ENCODE results near the gene OR52B2.

OR52B2 gene
- 0 to 0.16 (median 0) reads per million in 3 experiments for total RNA-seq

DNA sequence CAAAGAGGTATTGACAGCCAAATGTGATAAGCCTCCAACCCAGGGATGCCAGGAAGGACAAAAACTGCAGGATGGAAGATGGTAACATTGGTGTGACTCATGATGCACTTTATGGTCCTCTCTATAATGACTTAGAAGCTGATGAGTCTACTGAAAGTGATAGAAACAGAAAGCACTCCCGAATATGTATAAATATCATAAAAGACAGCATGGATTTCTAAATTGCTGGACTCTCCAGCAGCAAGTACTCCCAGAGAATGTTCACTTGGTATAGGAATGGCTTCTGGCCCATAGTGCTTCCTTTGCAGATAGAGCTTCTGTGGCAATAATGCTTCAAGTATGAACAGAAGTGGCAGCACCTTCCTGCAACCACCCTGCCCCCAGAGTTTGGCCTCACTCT is at the start of gene OR52B2:
OR52B2 (minus strand) TSS at position 101 of the 400 bp plus-strand sequence; CDS start at position 101, 0 bp downstream.
- no peak for DNase-seq

DNA sequence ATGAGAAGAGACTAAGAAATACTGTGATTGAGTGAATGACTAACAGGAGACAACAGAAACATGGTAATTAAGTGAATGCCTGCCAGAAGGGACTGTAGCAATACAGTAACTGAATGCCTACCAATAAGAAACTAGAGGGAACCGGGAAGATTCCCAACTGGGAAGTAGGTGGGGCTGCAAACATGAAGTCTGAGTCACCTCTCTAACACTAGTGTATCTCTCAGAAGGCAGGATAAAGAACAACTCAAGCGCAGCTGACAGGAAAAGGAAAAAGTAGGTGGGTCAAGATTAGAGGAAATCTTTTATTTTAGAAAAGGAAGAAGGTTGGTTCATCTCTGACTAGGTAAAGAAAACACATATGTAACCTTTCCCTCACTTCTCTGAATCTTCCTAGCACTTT is 49.2 kb upstream of the OR52B2 start:
- no peak for DNase-seq

DNA sequence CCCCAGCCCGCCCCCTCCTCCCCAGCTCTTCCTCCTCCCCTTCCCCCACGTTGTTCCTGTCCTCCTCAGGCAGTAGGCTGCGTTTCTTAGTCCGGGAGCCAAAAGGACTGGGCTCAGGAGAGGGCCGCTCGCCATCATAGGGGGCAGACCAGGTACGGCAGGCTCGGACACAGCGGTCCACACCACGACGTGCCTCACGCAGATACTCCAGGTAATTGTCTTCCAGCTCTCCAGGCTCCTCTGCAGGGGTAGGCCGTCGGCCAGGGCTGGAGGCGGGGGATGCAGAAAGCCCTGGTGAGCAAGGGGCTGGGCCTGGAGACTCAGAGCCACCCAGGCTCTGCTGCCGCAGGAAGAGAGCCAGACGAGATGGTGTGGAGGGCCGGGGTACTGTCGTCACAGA is 47.6 kb upstream of the OR52B2 start:
- no peak for DNase-seq

DNA sequence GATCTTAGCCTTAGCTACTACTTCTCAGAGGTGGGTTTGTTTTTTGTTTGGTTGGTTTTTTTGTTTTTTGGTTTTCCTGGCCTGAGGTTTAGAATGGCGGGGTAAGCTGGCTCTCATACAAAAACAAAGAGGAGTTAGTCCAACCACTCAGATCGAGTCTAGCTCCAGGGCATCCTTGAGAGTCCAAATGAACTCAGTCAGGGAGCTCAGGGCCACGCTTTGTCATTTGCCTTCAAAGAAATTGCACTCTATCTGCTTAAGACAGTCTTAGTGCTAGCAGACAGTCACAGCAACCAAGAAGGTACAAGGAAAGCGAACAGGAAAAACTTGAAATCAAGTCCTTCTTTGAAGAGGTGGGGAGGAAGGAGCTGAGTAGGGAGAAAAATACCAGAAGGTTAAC is 46.4 kb upstream of the OR52B2 start:
- DNase-seq, result no peak

DNA sequence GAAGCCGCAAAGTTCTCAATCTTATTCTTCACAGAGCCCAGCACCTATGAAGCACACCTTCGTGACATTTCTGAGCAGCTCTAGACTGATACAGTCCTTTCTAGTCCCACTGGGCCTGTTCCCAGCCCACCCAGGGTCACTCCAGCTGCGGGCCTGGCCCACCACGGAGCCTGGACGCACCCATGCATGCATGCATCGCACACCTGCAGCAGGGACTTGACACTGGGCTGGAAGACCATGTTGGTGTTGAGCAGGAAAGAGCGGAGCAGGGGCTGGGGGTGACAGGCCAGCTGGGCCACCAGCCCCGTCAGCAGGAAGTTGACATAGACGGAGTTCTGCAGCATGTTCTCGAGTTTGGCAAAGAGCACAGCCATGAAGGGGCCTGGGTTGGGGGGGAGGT is 44.4 kb upstream of the OR52B2 start:
- DNase-seq, result no peak

DNA sequence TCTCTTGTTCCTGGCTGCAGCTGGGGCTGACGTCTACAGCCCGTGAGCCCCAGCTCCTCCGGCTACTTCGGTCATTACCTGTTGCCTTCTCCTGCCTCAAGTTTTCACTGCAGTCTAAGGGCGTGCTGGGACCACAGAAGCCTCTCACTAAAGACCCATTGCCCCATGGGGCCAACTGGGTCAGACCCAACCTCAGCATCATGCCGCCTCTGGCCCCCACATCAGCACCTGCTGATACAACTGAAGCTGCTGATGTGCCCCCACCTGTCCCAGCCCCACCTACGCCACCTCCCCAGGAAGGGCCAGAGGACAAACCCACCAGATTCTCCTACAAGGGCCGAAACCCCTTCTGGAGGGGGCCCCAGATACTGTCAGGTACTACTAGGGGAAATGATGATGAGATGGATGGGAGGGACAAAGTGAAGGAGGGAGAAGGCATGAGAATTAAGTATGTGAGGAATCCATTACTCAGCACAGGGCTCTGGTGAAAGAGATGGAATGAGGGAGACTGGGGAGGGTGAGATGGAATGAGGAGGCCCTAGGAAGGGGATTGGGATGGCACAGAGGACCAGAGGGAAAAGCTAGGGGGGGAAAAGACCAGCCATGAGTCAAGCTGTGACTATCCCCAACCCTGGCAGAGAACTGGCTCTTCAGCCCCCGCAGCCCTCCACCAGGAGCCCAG is 40.3 kb upstream of the OR52B2 start:
- no peak for DNase-seq

DNA sequence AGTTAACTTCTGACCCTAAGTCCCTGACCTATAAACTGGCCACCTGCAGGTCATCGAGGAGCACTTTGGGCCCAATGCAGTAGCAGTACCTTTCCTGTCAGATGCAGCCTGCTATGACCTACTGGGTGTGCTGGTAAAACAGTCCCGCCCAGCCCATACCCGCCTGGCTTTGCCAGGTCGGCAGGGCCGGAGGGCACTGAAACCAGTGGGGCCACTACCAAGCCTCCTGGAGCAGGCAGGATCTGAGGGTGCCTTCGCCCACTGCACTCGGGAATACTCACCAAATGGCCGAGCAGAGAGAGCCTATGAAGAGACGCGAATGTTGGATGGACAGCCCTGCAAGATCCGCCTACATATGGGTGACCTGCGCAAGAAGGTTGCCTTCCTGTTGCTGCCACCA is 39.7 kb upstream of the OR52B2 start:
- DNase-seq, result no peak

DNA sequence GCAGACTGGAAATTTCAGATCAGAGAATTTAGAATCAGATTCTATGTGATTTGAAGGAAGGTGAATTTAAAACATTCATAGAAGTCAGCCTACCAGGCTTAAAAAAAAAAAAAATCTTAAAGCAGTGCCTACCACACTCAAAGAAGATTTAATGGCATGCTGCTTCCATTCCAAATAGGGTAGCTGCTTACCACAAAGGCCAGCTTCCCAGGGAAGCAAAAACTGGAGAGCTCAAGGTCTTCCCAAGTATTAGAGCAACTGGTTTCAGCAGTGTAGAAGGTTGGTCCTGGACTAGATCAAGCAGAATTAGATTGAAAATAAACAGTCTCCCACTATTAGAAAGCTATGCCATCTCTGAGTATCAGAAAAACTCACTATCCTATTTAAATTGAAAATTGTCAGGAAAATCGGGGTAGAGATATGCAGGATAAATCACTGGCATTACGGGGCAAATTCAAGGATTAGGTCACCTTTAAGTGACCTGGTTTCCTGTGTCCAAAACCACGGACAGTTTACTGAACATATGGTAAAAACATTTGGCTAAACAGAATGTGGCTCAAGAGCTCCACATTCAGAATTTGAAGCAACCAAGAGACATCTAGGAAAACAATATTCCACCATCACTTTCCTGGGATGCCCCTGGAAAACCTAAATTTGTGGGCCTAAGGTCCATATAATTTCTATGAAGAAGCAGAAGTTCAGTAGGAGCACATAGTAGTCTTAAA is 36.5 kb upstream of the OR52B2 start:
- DNase-seq, result no peak

DNA sequence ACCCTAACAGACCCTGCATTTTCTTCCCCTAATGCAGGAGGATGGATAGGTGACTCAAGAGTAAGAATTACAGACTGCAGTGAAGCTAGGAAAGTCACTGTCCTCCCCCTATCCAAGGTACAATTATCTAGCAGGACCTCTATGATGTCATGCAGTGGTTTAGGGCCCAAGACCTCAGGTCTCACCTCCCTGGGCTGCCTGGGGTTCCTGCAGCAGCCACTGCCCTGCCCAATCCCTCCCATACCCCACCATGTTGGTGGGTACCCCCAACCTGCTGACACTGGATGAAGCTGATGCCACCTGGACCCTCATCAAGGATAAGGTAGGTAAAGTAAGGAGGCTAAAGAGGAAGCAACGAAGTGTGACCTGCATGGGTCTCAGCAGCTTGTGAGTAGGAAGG is 35.2 kb upstream of the OR52B2 start, which contains the start of gene C11orf42:
C11orf42 (plus strand) TSS at position 192 of the 400 bp plus-strand sequence; CDS start at position 251, 59 bp downstream.
- DNase-seq, result no peak

DNA sequence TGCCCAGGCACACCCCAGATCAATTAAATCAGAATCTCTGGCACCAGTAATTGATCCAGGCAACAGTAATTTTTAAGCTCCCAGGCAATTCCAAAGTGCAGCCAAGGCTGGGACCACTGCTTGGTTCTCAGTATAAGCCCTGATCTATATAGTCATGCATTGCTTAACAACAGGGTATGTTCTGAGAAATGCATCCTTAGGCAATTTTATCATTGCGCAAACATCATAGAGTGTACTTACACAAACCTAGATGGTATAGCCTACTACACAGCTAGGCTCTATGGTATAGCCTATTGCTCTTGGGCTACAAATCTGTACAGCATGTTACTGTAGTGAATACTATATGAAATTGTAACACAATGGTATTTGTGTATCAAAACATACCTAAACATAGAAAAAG is 34.6 kb upstream of the OR52B2 start:
- no peak for DNase-seq

DNA sequence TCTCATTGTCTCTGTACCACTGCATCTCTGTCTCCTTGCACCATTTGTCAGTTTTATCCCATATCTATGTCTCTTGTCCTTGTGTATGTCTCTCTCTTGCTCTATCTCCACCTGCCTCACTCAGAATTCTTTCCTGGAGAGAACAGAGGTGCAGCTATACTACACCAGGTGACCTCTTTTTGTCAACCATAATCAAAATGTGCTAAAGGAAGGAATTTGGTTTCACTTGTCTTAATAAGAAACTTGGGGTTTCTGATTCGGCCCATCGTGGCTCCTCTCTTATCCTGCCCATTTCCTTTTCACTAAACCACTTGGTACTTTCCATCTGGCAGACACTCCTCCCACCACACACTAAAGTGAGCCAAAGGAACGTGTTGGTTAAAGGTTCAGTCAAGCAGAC is 33.2 kb upstream of the OR52B2 start:
- DNase-seq, result peak; percentile 14

DNA sequence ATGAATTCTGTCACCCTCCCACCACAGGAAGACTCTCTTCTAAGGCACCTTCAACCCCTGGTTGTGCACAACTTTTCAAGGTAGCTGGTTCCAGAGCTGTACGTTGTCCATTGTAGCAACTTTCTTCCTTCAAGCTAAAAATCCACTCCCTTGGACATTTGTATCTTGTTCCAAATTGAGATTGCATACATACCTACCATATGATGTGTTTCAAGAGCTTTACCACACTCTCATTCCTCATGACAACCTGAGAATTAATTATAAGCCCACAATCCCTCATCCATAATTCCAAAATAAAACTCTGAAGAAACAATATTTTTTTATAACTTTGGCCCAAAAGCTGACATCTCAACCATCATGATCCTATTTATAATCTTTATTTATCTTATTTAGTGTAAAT is 31.9 kb upstream of the OR52B2 start:
- DNase-seq, result no peak

DNA sequence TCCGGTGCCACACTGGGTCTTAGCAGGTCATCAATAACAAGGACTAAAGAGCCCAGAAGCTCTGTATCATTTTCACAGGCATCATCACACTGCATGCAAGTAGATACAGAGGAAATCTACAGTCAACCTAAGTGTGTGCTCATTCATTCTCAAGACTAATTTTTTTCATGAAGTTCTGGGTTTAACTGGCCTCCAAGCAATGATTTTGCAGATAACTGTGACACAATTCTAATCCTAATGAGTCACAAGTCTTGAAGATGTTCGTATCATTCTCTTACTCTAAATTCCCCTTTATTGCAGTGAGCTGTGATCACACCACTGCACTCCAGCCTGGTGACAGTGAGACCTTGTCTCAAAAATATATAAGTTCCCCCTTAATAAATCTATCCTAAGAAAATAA is 31.4 kb upstream of the OR52B2 start:
- DNase-seq, result no peak

DNA sequence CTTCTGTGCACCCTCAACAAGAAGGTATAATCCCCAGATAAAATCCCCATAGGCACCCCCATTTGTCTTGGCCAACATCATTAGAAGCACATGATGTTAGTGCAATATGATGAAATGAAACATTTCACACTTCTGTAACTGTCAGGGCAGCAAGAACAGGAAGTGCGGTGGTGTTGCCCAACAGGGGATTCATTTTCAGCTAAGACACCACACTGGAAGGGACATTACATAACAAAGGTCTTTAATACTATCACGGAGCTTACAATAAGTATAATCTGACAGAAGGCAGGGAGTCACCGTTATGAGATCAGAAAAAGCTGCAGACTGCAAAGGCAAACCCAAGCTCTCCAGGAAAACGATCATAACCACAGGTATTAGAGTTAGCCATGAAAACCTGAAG is 30.8 kb upstream of the OR52B2 start:
- no peak for DNase-seq

DNA sequence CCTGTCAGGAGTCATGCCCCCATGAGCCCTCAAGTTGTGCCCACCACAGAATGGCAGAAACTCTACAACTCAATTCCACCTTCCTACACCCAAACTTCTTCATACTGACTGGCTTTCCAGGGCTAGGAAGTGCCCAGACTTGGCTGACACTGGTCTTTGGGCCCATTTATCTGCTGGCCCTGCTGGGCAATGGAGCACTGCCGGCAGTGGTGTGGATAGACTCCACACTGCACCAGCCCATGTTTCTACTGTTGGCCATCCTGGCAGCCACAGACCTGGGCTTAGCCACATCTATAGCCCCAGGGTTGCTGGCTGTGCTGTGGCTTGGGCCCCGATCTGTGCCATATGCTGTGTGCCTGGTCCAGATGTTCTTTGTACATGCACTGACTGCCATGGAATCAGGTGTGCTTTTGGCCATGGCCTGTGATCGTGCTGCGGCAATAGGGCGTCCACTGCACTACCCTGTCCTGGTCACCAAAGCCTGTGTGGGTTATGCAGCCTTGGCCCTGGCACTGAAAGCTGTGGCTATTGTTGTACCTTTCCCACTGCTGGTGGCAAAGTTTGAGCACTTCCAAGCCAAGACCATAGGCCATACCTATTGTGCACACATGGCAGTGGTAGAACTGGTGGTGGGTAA is 29.2 kb upstream of the OR52B2 start, which contains the start of gene OR52W1:
OR52W1 (plus strand) TSS at position 51 of the 637 bp plus-strand sequence; CDS start at position 51, 0 bp downstream.
- DNase-seq, result no peak

DNA sequence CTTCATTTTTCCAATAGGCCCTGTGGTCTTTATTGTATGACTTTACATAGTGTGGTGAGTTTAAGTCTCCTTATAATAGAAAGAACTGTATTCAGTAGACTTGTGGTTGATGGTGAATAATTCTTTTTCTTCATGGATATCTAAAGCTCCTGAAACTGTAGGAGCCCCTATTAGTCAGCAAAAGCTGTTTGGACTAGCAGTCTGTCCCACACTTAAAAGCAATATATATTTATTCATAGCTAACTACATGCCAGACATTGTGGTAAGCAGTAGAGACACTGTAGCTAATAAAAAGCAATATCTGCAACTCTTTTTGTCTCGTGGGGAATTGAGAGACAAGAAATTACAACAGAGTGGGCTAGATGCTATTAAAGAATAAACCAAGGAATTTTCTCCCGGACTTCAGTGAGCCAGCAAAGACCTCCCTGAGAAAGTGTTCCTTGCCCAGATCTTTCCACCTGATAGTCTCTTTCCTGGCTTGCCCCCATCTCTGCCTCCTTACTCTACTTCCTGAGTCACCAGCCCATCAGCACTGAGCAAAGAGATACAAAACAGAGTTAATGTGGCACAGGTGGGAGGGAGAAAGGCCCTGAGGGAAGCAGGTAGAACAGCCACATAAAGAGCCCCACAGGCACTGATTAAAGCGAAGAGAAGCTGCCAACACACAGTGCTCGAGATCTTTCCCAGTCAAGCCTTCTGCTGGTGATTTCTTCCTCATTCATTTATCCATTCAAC is 27.5 kb upstream of the OR52B2 start:
- no peak for DNase-seq

DNA sequence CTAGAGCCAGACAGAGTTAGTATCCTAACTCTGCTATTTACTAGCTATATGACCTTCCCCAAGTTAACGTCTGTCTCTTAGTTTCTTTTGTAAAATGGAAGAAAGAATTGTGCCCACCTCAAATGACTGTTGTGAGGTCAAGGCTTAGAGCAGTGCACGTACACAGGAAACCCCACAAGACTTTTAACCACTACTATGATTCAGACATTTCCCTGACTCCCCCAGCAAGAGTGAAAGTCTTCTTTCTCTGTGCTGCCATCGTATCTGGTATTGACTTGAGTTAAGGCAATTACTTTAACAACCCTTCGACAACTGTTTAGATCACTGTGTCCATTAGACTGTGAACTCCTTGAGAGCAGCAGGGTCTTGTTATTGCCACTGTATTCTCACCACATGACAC is 26.3 kb upstream of the OR52B2 start:
- DNase-seq, result no peak

DNA sequence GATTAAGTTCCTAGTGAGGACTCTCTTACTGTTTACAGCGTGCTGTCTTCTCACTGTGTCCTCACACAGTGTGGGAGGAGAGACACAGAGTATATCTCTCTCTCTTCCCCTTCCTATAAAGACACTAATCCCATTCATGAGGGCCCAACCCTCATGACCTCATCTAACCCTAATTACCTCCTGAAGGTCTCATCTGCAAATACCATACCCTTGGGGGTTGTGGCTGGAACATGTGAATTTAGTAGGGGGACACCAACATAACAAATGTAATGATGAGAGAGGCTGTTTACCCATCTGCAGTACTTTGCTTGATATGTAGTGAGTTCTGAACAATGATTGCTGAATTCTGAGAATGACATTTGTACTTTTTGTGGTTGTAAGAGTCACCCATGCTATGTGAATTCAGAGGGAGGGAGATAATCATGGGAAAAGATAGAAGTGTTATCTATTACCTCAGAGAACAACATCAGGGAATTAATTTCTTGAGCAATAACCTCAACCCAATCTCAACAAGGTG is 24.0 kb upstream of the OR52B2 start:
- no peak for DNase-seq

DNA sequence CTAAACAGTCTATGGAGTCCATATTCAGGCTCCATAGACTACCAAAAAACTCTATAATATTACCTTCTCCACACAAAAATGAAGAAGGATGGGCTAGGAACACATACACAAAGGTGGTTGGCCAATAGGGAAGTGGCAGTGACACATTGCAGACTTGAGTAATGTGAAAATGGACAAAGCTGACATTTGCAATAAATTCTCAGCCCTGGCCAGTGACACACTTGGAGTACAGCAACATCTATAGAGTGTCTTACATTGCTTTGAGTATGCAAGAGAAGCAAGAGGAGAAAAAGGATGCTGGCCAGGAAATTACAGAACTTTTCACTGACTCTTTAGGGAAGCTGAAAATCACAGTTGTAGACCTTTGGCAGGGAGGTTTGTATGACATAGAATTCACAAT is 21.6 kb upstream of the OR52B2 start:
- no peak for DNase-seq

DNA sequence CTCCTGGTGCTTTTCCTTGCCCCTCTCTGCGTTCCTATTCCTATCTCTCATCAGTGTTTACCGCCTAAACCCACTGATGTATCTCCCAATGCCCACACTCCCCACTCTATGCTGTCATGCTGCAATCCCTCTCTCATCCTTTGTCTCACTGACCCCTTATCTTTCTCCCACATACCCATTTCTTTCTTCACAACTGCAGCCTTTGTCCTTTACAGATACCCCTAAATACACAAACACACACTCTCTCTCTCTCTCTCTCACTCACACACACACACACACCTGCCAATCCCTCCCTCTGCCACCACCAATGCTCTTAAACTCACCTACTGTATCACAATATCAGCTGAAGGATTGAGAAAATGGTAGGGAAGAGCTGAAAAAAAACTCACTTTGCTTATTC is 5.3 kb upstream of the OR52B2 start:
- no peak for DNase-seq

DNA sequence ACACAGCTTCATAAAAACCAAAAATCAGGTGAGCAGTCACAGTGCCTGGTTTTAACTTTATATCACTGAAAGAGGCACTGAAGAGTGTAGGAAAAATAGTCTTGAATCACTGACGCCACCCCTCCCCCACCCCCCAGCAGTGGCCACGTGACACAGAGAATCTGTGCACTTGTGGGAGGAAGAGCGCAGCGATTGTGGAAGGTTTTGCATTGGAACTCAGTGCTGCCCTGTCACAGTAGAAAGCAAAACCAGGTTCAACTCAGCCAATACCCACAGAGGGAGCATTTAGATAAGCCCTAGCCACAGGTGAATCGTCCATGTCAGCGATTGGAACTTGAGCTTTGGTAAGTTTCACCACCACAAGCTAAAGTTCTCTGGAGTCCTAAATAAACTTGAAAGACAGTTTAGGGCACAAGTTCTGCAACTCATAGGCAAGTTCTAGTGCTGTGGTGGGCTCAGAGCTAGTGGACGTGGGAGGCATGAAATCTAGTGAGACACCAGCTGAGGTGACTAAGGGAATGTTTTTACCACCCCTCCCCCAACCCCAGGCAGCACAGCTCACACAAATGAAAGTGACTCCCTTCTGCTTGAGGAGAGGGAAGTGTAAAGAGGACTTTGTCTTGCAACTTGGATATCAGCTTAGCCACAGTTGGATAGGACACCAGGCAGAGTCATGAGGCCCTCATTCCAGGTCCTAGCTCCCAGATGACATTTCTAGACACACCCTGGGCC is 13.3 kb downstream of the OR52B2 start:
- no peak for DNase-seq

DNA sequence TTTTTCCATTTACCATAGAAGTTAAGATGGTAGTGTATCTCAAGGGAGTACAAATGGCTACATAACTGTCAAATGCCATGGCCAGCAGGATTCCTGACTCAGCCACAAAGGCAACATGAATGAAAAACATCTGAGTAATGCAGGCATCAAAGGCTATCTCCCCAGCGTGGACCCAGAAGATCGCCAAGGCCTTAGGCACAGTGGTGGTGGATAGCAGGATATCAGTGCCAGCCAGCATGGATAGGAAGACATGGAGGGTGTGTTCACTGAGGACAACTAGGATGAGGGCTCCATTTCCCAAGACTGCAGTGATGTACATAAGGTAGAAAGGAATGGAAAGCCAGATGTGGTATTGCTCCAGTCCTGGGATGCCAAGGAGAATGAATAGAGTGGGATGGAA is 18.0 kb downstream of the OR52B2 start:
- DNase-seq, result no peak

Measured in central memory CD4-positive, alpha-beta T cell (primary cell).